H1 (cell line): Measurements from ENCODE around the gene GPRASP1. TPM values are rescaled to one million over a fixed set of nuclear protein-coding genes. Genes with fewer than 3 reads are reported as not detected.

Experiments used
- CHD7 ChIP-seq: fragments of 300-600 bp; sonication (generic); IDR thresholded peaks from 2 replicates; pipeline ENCODE4 v1.7.1; 2012; ENCODE audit warnings: low read length, moderate library complexity, mild to moderate bottlenecking, inconsistent platforms; ENCODE audit not compliant: insufficient replicate concordance
- polyA plus RNA-seq, 7 experiments: library from polyadenylated mRNA; depleted of rRNA in 3 of 7; stranded (reverse) in 5 of 7; unstranded in 2 of 7; fragments of >200 nt in 5 of 7; fragments of 200-250 nt in 2 of 7; gene quantifications; 1 replicate in 5 of 7; 2 replicates in 1 of 7; 4 replicates in 1 of 7; pipeline versions ENCODE4 v1.2.1 to v1.2.3, GENCODE V29; 2011 to 2013; ENCODE audit warnings: missing spikeins in 2 of 7, mixed read lengths in 2 of 7
- total RNA-seq: library from RNA; stranded (reverse); fragmentation: NEBNext Ultra II Directional; extraction: Animal tissue kit (Norgen Biotek cat#: 25700); gene quantifications from 2 replicates; pipeline ENCODE4 v1.2.1, GENCODE V29; 2021

GPRASP1 gene
- total and polyA plus RNA-seq, 2 of the 8 experiments (the other 6 are each of a cell fraction or from before 2014, with no cell fraction given) = 0.65 to 2.0 TPM

- no peak for TF ChIP-seq CHD7
Observed at GRCh38 chrX:102654696-102655095, 3.4 kb downstream of the GPRASP1 start (continued).
